Aorta (tissue), 5 donors: ENCODE results near the gene SDR42E1. TPM values are rescaled to one million over a fixed set of nuclear protein-coding genes. Genes with fewer than 3 reads are reported as not detected.

Experiments
- ATAC-seq: fragments of 200-7000 bp; cut with Tn5 transposase; one replicate; pipeline ENCODE4 v1.9.1; 2022; ENCODE audit warnings: moderate library complexity; ENCODE audit not compliant: low FRiP score
- DNase-seq, 2 donors: peaks; one replicate each; pipeline ENCODE4 v3.0.0-alpha.2; 2020
- H3K27ac ChIP-seq, 2 donors: one replicate each; pipeline ENCODE4 v1.5.1; 2013; ENCODE audit warnings: low read length in 2 of 2, mild to moderate bottlenecking in 2 of 2, moderate library complexity in 2 of 2, control low read depth in 1 of 2, inconsistent platforms in 1 of 2, low read depth in 1 of 2
- H3K27me3 ChIP-seq, 2 donors: one replicate each; pipeline ENCODE4 v1.6.1; 2013; ENCODE audit warnings: control low read depth in 1 of 2, low read length in 1 of 2, mild to moderate bottlenecking in 1 of 2, moderate library complexity in 1 of 2; ENCODE audit not compliant: insufficient read depth in 2 of 2, control insufficient read depth in 1 of 2
- H3K36me3 ChIP-seq, 2 donors: one replicate each; pipeline ENCODE4 v1.6.1; 2013; ENCODE audit warnings: control low read depth in 1 of 2, low read length in 1 of 2, mild to moderate bottlenecking in 1 of 2; ENCODE audit not compliant: insufficient read depth in 2 of 2, control insufficient read depth in 1 of 2
- H3K4me1 ChIP-seq, 2 donors: one replicate each; pipeline ENCODE4 v1.6.1; 2013; ENCODE audit warnings: low read length in 2 of 2, control low read depth in 1 of 2, mild to moderate bottlenecking in 1 of 2, moderate library complexity in 1 of 2; ENCODE audit not compliant: insufficient read depth in 2 of 2, control insufficient read depth in 1 of 2
- H3K4me3 ChIP-seq, 2 donors: one replicate each; pipeline ENCODE4 v1.5.1; 2013; ENCODE audit warnings: low read length in 2 of 2, control low read depth in 1 of 2, mild to moderate bottlenecking in 1 of 2
- H3K9me3 ChIP-seq: one replicate; pipeline ENCODE4 v1.6.1; 2013; ENCODE audit warnings: mild to moderate bottlenecking, low read length; ENCODE audit not compliant: control insufficient read depth
- WGBS, 2 donors: extraction: QIAGEN DNeasy Blood & Tissue Kit; methylation state at CpG; one replicate each; pipeline ENCODE4 v1.1.7; 2013; 5-methylcytosine and 5-hydroxymethylcytosine counted together
- intact Hi-C, 2 donors: fragments of 100-400 bp; cut with DNase I; formaldehyde crosslinking; loops; one replicate each; pipeline versions ENCODE4 v1.14.2 to v1.15.0; 2022
- polyA plus RNA-seq, 2 donors: library from polyadenylated mRNA; stranded (reverse); fragments of 200-250 nt; gene quantifications; one replicate each; pipeline ENCODE4 v1.2.3, GENCODE V29; 2013
- total RNA-seq, 2 donors: library from RNA; stranded (reverse); fragmentation: NEBNext Ultra II Directional; extraction: Animal tissue kit (Norgen Biotek cat#: 25700); gene quantifications; one replicate each; pipeline ENCODE4 v1.2.1, GENCODE V29; 2021
- donor health status: healthy with polysubstance abuse.
- donor health status: Bipolar disorder and iron deficiency.
- donor health status: DM: no; HTN: no; CAD: no.
- donor health status: DM: no; HTN: no; CAD: no.
- donor health status: DM: yes; HTN: yes; CAD: no.

SDR42E1 gene
- total and polyA plus RNA-seq, 4 donors: 0.20 to 2.1 (median 0.91) TPM

GRCh38 chr16:82050506-82050905, 39.2 kb upstream of the SDR42E1 start:
- no peaks in the 10 kb centered on the region for H3K4me1 ChIP-seq
- no peak overlapping the region for H3K4me3 ChIP-seq
- peaks cover 0 to 3% of the 10 kb centered on the region in 2 donors for H3K27me3 ChIP-seq
- no peak for DNase-seq
- ATAC-seq: no peak
- no peaks in the 10 kb centered on the region for H3K9me3 ChIP-seq
- intact Hi-C loops: no loop called here
- no peaks in the 10 kb centered on the region for H3K36me3 ChIP-seq
- H3K27ac ChIP-seq: no peak overlapping the region
- 56 to 59% methylated on average over 3 of the region's 3 CpGs for WGBS, 2 donors

DNA sequence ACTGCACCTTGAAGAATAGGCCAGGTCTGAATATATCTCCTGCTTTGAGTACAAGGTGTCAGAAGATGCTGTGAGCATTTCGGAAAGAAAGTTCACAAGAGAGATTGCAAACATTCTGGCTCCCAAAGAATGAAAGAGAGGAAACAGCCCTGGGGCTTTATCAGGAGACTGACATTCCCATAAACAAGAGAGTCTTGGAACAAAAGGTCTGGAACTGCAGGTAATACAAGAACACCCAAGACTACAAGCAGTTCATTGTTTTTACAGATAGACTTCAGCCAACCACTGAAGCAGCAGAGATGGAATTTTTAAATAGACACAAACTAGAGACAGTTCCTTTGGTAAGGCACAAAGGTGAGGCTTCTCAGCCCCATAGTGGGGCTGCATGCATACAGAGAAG, 38.2 kb upstream of the SDR42E1 start:
- H3K9me3 ChIP-seq: no peaks in the 10 kb centered on the region
- ATAC-seq (no peak), DNase-seq (no peak)
- WGBS, 2 donors: 68 to 76% methylated on average over 1 of the region's 1 CpG
- H3K4me3 ChIP-seq: no peak overlapping the region
- peaks cover 0 to 3% of the 10 kb centered on the region in 2 donors for H3K27me3 ChIP-seq
- H3K4me1 ChIP-seq: no peaks in the 10 kb centered on the region
- H3K36me3 ChIP-seq: no peaks in the 10 kb centered on the region
- intact Hi-C loops: no loop called here
- no peak overlapping the region for H3K27ac ChIP-seq

DNA sequence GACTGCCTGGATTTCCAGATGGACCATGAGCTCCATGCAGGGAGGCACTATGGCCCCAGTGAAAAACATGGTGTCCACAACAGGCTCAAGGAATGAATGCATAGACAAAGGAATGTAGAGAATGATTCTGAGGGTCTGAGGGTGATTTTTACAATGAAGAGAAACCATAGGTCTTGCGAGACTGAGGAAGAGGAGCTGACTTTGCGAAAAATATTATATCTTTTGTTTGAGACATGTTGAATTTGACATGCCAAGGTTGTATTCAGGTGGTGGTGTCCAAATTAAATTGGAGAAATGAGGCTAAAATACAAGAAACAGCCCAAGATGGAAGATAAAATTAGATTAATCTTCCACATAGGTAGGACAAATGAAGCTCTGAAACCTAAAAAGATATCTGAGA, 36.5 kb upstream of the SDR42E1 start:
- DNase-seq: no peak
- H3K4me3 ChIP-seq: no peak overlapping the region
- no peak overlapping the region for H3K27ac ChIP-seq
- no peaks in the 10 kb centered on the region for H3K36me3 ChIP-seq
- intact Hi-C loops: no loop called here
- H3K4me1 ChIP-seq: no peaks in the 10 kb centered on the region
- no peak for ATAC-seq
- WGBS, 2 donors: 92 to 94% methylated on average over 2 of the region's 2 CpGs
- H3K9me3 ChIP-seq: no peaks in the 10 kb centered on the region
- peaks cover 0 to 3% of the 10 kb centered on the region in 2 donors for H3K27me3 ChIP-seq

DNA sequence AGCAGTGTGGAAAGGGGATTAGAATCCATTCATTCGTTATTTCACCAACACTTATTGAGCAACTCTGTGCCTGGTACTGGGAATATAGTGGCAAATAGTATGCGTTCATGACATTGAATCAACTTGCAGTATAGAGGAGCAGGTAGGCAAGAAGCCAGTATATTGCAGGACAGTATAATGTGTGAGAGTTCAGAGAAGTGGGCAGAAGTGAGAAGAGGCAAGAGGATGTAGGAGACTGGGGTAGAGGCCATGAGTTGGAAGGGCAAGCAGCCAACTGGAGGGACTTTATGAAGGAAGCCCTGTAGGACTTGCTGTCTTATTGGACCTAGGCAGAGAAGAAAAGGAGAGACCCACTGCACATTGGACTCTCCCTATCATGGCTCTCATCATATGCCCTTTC, 36.1 kb upstream of the SDR42E1 start:
- intact Hi-C loops: no loop called here
- 89 to 90% methylated on average over 2 of the region's 2 CpGs for WGBS, 2 donors
- H3K4me1 ChIP-seq: no peaks in the 10 kb centered on the region
- peaks cover 0 to 3% of the 10 kb centered on the region in 2 donors for H3K27me3 ChIP-seq
- no peak overlapping the region for H3K27ac ChIP-seq
- DNase-seq (no peak), ATAC-seq (no peak)
- no peaks in the 10 kb centered on the region for H3K9me3 ChIP-seq
- no peaks in the 10 kb centered on the region for H3K36me3 ChIP-seq
- no peak overlapping the region for H3K4me3 ChIP-seq

DNA sequence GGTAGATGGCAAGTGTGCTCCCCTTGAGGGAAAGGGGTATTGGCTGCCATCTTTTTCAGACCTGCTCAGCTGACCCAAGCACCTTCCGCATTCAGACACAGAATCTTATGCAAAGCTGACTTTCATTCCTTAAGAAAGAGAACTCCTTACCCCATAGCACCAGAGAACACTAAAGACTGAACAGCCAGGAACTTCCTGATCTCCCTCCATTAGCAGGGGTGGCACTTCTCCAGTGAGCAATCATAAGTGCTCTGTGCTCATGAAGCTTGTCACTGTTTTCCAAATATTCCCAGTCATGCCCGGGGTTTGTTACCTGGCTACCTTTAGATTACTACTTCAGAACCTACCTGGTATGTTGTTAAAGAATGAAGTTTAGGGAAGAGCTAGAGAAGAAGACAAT, 35.7 kb upstream of the SDR42E1 start:
- Histone ChIP-seq H3K9me3 (no peaks in the 10 kb centered on the region), H3K27ac (no peak overlapping the region), H3K4me3 (no peak overlapping the region), H3K36me3 (no peaks in the 10 kb centered on the region), H3K27me3 (peaks cover 0 to 3% of the 10 kb centered on the region in 2 donors), H3K4me1 (no peaks in the 10 kb centered on the region)
- 95 to 96% methylated on average over 2 of the region's 2 CpGs for WGBS, 2 donors
- no peak for DNase-seq
- intact Hi-C loops: no loop called here
- ATAC-seq: no peak

DNA sequence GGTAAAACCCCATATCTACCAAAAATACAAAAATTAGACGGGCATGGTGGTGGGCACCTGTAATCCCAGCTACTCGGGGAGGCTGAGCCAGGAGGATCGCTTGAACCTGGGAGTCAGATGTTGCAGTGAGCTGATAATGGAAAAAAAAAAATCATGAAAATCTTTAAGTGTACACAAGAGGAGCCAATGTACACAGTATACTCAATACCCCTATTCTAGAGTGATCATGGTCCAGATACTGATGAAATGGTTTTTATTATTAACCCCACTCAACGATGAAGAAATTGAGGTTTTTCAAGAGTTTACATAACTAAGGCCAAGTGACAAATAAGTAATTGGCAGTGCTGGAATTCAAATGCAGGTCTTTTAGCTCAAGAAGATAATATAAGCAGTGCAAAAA, 35.3 kb upstream of the SDR42E1 start:
- intact Hi-C loops: no loop called here
- no peak overlapping the region for H3K27ac ChIP-seq
- ATAC-seq (no peak), DNase-seq (no peak)
- WGBS, 2 donors: 87 to 90% methylated on average over 4 of the region's 4 CpGs
- no peaks in the 10 kb centered on the region for H3K36me3 ChIP-seq
- no peak overlapping the region for H3K4me3 ChIP-seq
- H3K27me3 ChIP-seq: peaks cover 0 to 3% of the 10 kb centered on the region in 2 donors
- H3K4me1 ChIP-seq: no peaks in the 10 kb centered on the region
- H3K9me3 ChIP-seq: no peaks in the 10 kb centered on the region

- no peak overlapping the region for H3K27ac ChIP-seq
- H3K4me1 ChIP-seq: no peaks in the 10 kb centered on the region
- no peak for ATAC-seq
- H3K27me3 ChIP-seq: peaks cover 0 to 3% of the 10 kb centered on the region in 2 donors
- intact Hi-C loops: no loop called here
- H3K9me3 ChIP-seq: no peaks in the 10 kb centered on the region
- H3K36me3 ChIP-seq: no peaks in the 10 kb centered on the region
- no peak for DNase-seq
- WGBS, 2 donors: 48 to 72% methylated on average over 2 of the region's 2 CpGs
- no peak overlapping the region for H3K4me3 ChIP-seq
Measured at GRCh38 chr16:82045465-82045864, 34.2 kb upstream of the SDR42E1 start.

- no peaks in the 10 kb centered on the region for H3K4me1 ChIP-seq
- H3K36me3 ChIP-seq: no peaks in the 10 kb centered on the region
- H3K27ac ChIP-seq: no peak overlapping the region
- no peaks in the 10 kb centered on the region for H3K9me3 ChIP-seq
- peaks cover 0 to 4% of the 10 kb centered on the region in 2 donors for H3K27me3 ChIP-seq
- intact Hi-C loops: no loop called here
- 77 to 78% methylated on average over 3 of the region's 3 CpGs for WGBS, 2 donors
- H3K4me3 ChIP-seq: no peak overlapping the region
- no peak for ATAC-seq
- no peak for DNase-seq
Measured at GRCh38 chr16:82044585-82044911, 33.3 kb upstream of the SDR42E1 start.

DNA sequence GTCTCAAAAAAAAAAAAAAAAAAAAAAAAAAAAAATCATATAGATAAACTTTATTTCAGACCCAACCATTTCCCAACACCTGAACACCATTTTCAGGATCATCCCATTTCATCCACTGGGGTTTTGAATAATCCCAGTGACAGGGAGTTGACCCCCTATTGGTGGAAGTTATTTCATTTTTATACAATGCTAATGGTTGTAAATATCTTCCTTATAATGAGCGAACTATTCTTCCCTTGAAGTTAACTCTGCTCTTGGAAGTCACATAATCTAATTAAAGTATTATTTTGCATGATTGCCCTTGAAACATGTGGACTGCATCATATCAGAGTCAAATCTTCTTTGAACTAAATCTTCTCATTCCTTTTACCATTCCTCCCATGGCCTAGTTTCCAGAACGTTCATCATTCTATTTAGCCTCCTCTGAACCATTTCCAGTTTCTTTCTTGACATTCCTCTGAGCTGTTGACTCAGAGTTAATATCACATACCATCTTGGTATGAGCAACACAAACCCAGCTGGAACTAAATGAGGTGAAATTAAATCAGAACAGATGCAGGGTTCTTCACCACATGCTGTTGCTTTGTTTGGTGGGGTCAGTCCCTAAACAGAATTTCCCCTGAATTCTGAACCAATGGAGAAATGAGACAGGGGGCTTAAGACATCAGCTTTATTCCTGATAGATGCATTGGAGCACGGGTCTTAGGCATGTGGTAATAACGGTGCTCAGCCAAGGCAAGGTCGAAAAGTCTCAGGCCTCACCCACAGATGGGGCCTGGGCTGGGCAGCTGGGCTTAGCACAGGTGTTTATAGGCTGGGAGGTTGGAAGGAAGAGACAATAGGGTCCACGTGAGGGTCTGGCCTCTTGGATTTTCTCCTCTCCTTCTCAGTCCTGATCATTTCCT, 32.7 kb upstream of the SDR42E1 start:
- H3K27ac ChIP-seq: no peak overlapping the region
- peaks cover 0 to 5% of the 10 kb centered on the region in 2 donors for H3K27me3 ChIP-seq
- no peaks in the 10 kb centered on the region for H3K36me3 ChIP-seq
- no peak overlapping the region for H3K4me3 ChIP-seq
- ATAC-seq: no peak
- 61 to 68% methylated on average over 6 of the region's 6 CpGs for WGBS, 2 donors
- H3K9me3 ChIP-seq: no peaks in the 10 kb centered on the region
- no peak for DNase-seq
- no peaks in the 10 kb centered on the region for H3K4me1 ChIP-seq
- intact Hi-C loops: no loop called here
